ENCODE measurements around the gene NCK2. TPM values are rescaled to one million over a fixed set of nuclear protein-coding genes. Genes with fewer than 3 reads are reported as not detected.

Gene NCK2
- total and polyA plus RNA-seq, 2 of the 4 experiments (the other 2 are of a cell fraction) = 15.8 to 22.2 TPM

GRCh38 chr2:105777506-105778055 lies 32.9 kb downstream of the NCK2 start:
- in situ Hi-C loops (cut with MboI; ENCODE audit: low sequenced_read_pairs) (loop anchor here (25.0 kb wide), 1 partner anchor 440 kb away; the partner anchor contains the start of genes C2orf49 and TGFBRAP1), intact Hi-C loops (cut with micrococcal nuclease) (no loop called here)
- POLR2A ChIA-PET (ENCODE audit: unreplicated experiment) = no interaction called here

More at GRCh38 chr2:105777506-105778055, 32.9 kb downstream of the NCK2 start:
- Histone ChIP-seq H2BK20ac (ENCODE audit: low read depth, low read length) (no peak overlapping the region), H3K4me1 (ENCODE audit: control insufficient read depth, insufficient read depth, low read length) (peaks cover 10% of the 10 kb centered on the region), H3K27me3 (ENCODE audit: control insufficient read depth, insufficient read depth, low read length) (no peaks in the 10 kb centered on the region), H3K4me3 (ENCODE audit: insufficient read depth, low read depth, low read length) (no peak overlapping the region), H3K9me3 (ENCODE audit: control insufficient read depth, insufficient read depth, low read length) (no peaks in the 10 kb centered on the region), H4K8ac (ENCODE audit: low read depth in 2 of 2, low read length in 2 of 2) (no peak overlapping the region), H3K18ac (ENCODE audit: low read depth, low read length) (no peak overlapping the region), H3K4ac (ENCODE audit: low read depth, low read length) (no peak overlapping the region), H4K91ac (ENCODE audit: insufficient read depth, low read depth, low read length) (no peak overlapping the region), H3K23ac (ENCODE audit: low read depth, low read length) (no peak overlapping the region), H2AFZ (replicated peaks; ENCODE audit: low read length, poor library complexity) (no peak overlapping the region), H2AK9ac (replicated peaks; ENCODE audit: low read depth, low read length, poor library complexity) (no peak overlapping the region), H2BK5ac (ENCODE audit: low read depth, low read length, poor library complexity, severe bottlenecking) (no peak overlapping the region), H2AK5ac (ENCODE audit: low read depth, low read length) (no peak overlapping the region), H2BK120ac (ENCODE audit: low read depth, low read length) (no peak overlapping the region), H3K14ac (replicated peaks; ENCODE audit: low read depth, low read length) (no peak overlapping the region), H3K27ac (ENCODE audit: insufficient read depth, low read length) (no peak overlapping the region), H3K4me2 (ENCODE audit: low read depth, low read length) (no peak overlapping the region), H3K79me1 (ENCODE audit: low read depth in 1 of 2, low read length in 2 of 2) (peaks cover 38 to 88% of the 10 kb centered on the region in 2 experiments), H3K9me1 (ENCODE audit: insufficient read depth, low read length) (peaks cover 24% of the 10 kb centered on the region), H4K5ac (ENCODE audit: low read depth, low read length) (no peak overlapping the region), H2BK15ac (ENCODE audit: low read depth, low read length) (no peak overlapping the region), H3K36me3 (ENCODE audit: control insufficient read depth, insufficient read depth, low read length) (peaks cover 3% of the 10 kb centered on the region), H4K20me1 (ENCODE audit: insufficient read depth, low read length) (peaks cover 63% of the 10 kb centered on the region), H3K56ac (ENCODE audit: extremely low read depth, insufficient read depth, low read length) (no peak overlapping the region), H3K9ac (ENCODE audit: low read depth, low read length) (no peak overlapping the region)
- CTCF ChIA-PET = no interaction called here
- no peak for ATAC-seq (ENCODE audit: low read depth)
- no TSS peak for BruUV-seq (replicated peaks)
- no peak for TF ChIP-seq RFX5 (IDR thresholded peaks at IDR 0.05; ENCODE audit: low read depth, low read length)
- no peak for TF ChIP-seq FOS (IDR thresholded peaks at IDR 0.05; ENCODE audit: low read depth, low read length)
- dilution Hi-C loops (cut with HindIII; ENCODE audit: low sequenced_read_pairs, unreplicated experiment) = no loop called here
- DNase-seq = no peak
- 87% methylated on average over 6 of the region's 9 CpGs; no CpG with 5 or more reads in 1 of the 2 experiments for WGBS, 2 experiments (ENCODE audit: extremely low coverage in 2 of 2, insufficient read length in 1 of 2)

All from IMR-90 (cell line).